ENCODE results near the gene RNF2. TPM values are rescaled to one million over a fixed set of nuclear protein-coding genes. Genes with fewer than 3 reads are reported as not detected.

Gene RNF2
- polyA plus RNA-seq, 1 donor from 2014 or later: 49.2 TPM

DNA sequence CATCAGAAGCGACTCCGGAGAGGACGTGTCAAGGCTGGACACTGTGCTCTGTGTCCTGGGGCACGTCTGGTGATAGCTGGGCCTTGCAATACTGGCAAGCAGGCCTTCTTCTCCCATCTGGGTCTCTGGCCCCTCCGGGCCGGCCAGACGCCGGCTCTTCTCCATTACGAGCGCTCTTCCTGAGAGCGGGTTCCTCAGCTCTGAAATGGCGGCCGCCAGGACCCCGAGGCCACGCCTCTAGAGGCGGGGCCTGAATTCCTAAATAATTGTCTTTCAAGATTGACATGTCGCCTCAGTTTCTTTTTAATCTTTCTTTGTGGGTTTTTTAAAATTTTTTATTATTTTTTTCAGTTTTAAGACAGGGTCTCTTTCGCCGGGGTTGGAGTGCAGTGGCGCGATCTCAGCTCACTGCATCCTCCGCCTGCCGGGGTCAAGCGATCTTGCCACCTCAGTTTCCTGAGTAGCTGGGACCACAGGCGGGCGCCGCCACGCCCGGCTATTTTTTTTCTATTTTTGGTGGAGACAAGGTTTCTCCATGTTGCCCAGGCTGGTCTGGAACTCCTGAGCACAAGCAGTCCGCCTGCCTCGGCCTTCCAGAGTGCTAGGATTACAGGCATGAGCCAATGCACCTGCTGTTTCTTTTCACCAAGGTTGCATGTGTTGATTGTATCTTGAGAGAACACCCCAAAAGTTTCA, 9.2 kb downstream of the RNF2 start:
- Histone ChIP-seq H3K9ac (ENCODE audit: low read length) (no peak overlapping the region), H2AFZ (ENCODE audit: low read depth, low read length) (no peak overlapping the region), H4K20me1 (ENCODE audit: insufficient read depth) (no peaks in the 10 kb centered on the region), H3K79me2 (replicated peaks; ENCODE audit: insufficient read depth, low read length) (peaks cover 97% of the 10 kb centered on the region), H3F3A (ENCODE audit: insufficient read depth, low read length, poor library complexity, severe bottlenecking) (no peaks in the 10 kb centered on the region), H3K4me3 (ENCODE audit: low read length) (no peak overlapping the region), H3K27me3 (ENCODE audit: insufficient read depth, low read depth, low read length) (no peaks in the 10 kb centered on the region), H3K4me2 (ENCODE audit: low read length) (no peak overlapping the region), H3K36me3 (ENCODE audit: insufficient read depth, low read length) (no peaks in the 10 kb centered on the region), H3K27ac (ENCODE audit: low read length) (no peak overlapping the region), H3K9me3 (ENCODE audit: low read length) (no peaks in the 10 kb centered on the region), H3K9me2 (ENCODE audit: insufficient read depth, low read length) (no peaks in the 10 kb centered on the region)
- TF ChIP-seq EZH2 (IDR thresholded peaks at IDR 0.05; ENCODE audit: borderline replicate concordance, insufficient read depth, low read length, poor library complexity, severe bottlenecking) (no peak), RAD21 (conservative IDR thresholded peaks at IDR 0.05) (no peak), SMC3 (conservative IDR thresholded peaks at IDR 0.05; ENCODE audit: poor library complexity) (no peak), POLR2AphosphoS5 (IDR thresholded peaks at IDR 0.05) (no peak), EP300 (conservative IDR thresholded peaks at IDR 0.05; ENCODE audit: poor library complexity, severe bottlenecking) (no peak), TAF1 (IDR thresholded peaks at IDR 0.05; ENCODE audit: low read depth) (no peak), MXI1 (conservative IDR thresholded peaks at IDR 0.05; ENCODE audit: poor library complexity, severe bottlenecking) (no peak)
- TF ChIP-seq, protein P1, sequence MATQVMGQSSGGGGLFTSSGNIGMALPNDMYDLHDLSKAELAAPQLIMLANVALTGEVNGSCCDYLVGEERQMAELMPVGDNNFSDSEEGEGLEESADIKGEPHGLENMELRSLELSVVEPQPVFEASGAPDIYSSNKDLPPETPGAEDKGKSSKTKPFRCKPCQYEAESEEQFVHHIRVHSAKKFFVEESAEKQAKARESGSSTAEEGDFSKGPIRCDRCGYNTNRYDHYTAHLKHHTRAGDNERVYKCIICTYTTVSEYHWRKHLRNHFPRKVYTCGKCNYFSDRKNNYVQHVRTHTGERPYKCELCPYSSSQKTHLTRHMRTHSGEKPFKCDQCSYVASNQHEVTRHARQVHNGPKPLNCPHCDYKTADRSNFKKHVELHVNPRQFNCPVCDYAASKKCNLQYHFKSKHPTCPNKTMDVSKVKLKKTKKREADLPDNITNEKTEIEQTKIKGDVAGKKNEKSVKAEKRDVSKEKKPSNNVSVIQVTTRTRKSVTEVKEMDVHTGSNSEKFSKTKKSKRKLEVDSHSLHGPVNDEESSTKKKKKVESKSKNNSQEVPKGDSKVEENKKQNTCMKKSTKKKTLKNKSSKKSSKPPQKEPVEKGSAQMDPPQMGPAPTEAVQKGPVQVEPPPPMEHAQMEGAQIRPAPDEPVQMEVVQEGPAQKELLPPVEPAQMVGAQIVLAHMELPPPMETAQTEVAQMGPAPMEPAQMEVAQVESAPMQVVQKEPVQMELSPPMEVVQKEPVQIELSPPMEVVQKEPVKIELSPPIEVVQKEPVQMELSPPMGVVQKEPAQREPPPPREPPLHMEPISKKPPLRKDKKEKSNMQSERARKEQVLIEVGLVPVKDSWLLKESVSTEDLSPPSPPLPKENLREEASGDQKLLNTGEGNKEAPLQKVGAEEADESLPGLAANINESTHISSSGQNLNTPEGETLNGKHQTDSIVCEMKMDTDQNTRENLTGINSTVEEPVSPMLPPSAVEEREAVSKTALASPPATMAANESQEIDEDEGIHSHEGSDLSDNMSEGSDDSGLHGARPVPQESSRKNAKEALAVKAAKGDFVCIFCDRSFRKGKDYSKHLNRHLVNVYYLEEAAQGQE (IDR thresholded peaks at IDR 0.05; ENCODE audit: borderline replicate concordance): no peak
- TF ChIP-seq, protein P2, sequence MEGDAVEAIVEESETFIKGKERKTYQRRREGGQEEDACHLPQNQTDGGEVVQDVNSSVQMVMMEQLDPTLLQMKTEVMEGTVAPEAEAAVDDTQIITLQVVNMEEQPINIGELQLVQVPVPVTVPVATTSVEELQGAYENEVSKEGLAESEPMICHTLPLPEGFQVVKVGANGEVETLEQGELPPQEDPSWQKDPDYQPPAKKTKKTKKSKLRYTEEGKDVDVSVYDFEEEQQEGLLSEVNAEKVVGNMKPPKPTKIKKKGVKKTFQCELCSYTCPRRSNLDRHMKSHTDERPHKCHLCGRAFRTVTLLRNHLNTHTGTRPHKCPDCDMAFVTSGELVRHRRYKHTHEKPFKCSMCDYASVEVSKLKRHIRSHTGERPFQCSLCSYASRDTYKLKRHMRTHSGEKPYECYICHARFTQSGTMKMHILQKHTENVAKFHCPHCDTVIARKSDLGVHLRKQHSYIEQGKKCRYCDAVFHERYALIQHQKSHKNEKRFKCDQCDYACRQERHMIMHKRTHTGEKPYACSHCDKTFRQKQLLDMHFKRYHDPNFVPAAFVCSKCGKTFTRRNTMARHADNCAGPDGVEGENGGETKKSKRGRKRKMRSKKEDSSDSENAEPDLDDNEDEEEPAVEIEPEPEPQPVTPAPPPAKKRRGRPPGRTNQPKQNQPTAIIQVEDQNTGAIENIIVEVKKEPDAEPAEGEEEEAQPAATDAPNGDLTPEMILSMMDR (IDR thresholded peaks at IDR 0.05; ENCODE audit: poor library complexity, severe bottlenecking): no peak

DNA sequence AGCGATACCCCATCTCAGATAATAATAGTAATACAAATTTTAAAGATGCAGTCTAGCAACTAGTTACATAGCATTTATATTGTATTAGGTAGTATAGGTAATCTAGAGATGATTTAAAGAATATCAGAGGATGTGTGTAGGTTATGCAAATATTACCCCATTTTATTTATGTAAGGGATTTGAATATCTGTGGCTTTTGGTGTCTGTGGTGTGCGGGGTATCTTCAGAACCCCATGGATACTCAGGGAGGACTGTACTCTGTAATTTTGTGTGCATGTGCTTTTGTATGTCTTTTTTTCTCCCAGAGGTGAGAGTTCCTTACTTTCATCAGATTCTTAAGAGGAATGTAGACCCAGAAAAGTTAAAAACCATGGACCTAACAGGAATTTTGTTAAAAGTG, 12.8 kb downstream of the RNF2 start:
- H3K9me2 ChIP-seq (ENCODE audit: insufficient read depth, low read length): no peaks in the 10 kb centered on the region
- H3K9me3 ChIP-seq (ENCODE audit: low read length): no peaks in the 10 kb centered on the region
- no peaks in the 10 kb centered on the region for H4K20me1 ChIP-seq (ENCODE audit: insufficient read depth)
- TF ChIP-seq EP300 (conservative IDR thresholded peaks at IDR 0.05; ENCODE audit: poor library complexity, severe bottlenecking) (no peak), RAD21 (conservative IDR thresholded peaks at IDR 0.05) (no peak)
- TF ChIP-seq, protein P2 (IDR thresholded peaks at IDR 0.05; ENCODE audit: poor library complexity, severe bottlenecking): no peak
- no peak overlapping the region for H2AFZ ChIP-seq (ENCODE audit: low read depth, low read length)
- no peak overlapping the region for H3K9ac ChIP-seq (ENCODE audit: low read length)
- no peaks in the 10 kb centered on the region for H3K36me3 ChIP-seq (ENCODE audit: insufficient read depth, low read length)
- H3K4me2 ChIP-seq (ENCODE audit: low read length): no peak overlapping the region
- no peak overlapping the region for H3K27ac ChIP-seq (ENCODE audit: low read length)
- H3K4me3 ChIP-seq (ENCODE audit: low read length): no peak overlapping the region
- H3K79me2 ChIP-seq (replicated peaks; ENCODE audit: insufficient read depth, low read length): peaks cover 97% of the 10 kb centered on the region
- H3K27me3 ChIP-seq (ENCODE audit: insufficient read depth, low read depth, low read length): no peaks in the 10 kb centered on the region
- H3F3A ChIP-seq (ENCODE audit: insufficient read depth, low read length, poor library complexity, severe bottlenecking): no peaks in the 10 kb centered on the region
